GM13976 (cell line): Measurements from ENCODE around the gene UCHL5.

ENCODE experiments used
- DNase-seq: peaks from one replicate; pipeline ENCODE4 v3.0.0; 2012; ENCODE audit warnings: low spot score
- CTCF ChIP-seq: IDR thresholded peaks from 2 replicates; pipeline ENCODE4 v1.5.1; 2012; ENCODE audit warnings: borderline replicate concordance, mild to moderate bottlenecking; ENCODE audit not compliant: insufficient read depth; ENCODE audit errors: extremely low read depth, missing control alignments, control extremely low read depth
- in situ Hi-C: fragments of 300-500 bp; cut with MboI; formaldehyde crosslinking; loops from one replicate; pipeline ENCODE4 v1.12.0; 2022; ENCODE audit warnings: low sequenced_read_pairs, mixed read lengths, inconsistent platforms; ENCODE audit not compliant: unreplicated experiment

UCHL5 gene

GRCh38 chr1:193014400-193014799 is 44.8 kb downstream of the UCHL5 start:
- no peak for TF ChIP-seq CTCF
- in situ Hi-C loops, result loop anchor here (10.0 to 25.0 kb wide), 2 partner anchors 202 to 540 kb away; partner anchors contain the start of gene RGS2
- no peak for DNase-seq

- in situ Hi-C loops, result loop anchor here (10.0 to 25.0 kb wide), 2 partner anchors 201 to 539 kb away; partner anchors contain the start of gene RGS2
- TF ChIP-seq CTCF, result no peak
- no peak for DNase-seq
Measured at GRCh38 chr1:193013707-193014106, 45.5 kb downstream of the UCHL5 start.

GRCh38 chr1:193013005-193013404 is 46.2 kb downstream of the UCHL5 start:
- no peak for TF ChIP-seq CTCF

GRCh38 chr1:193011406-193011805 is 47.8 kb downstream of the UCHL5 start:
- no peak for TF ChIP-seq CTCF
- in situ Hi-C loops, result loop anchor here (10.0 to 25.0 kb wide), 2 partner anchors 199 to 537 kb away; partner anchors contain the start of gene RGS2
- DNase-seq, result no peak

More at GRCh38 chr1:193013005-193013404, 46.2 kb downstream of the UCHL5 start:
- in situ Hi-C loops, result loop anchor here (10.0 to 25.0 kb wide), 2 partner anchors 201 to 538 kb away; partner anchors contain the start of gene RGS2
- no peak for DNase-seq

GRCh38 chr1:193009501-193009900 is 49.7 kb downstream of the UCHL5 start:
- in situ Hi-C loops, result loop anchor here (25.0 kb wide), 1 partner anchor 197 kb away; the partner anchor contains the start of gene RGS2
- no peak for DNase-seq
- no peak for TF ChIP-seq CTCF

GRCh38 chr1:193005785-193006184 is 53.4 kb downstream of the UCHL5 start:
- no peak for DNase-seq
- in situ Hi-C loops, result loop anchor here (25.0 kb wide), 1 partner anchor 193 kb away; the partner anchor contains the start of gene RGS2
- no peak for TF ChIP-seq CTCF

- no peak for DNase-seq
- in situ Hi-C loops, result no loop called here
- TF ChIP-seq CTCF, result no peak
Measured at GRCh38 chr1:192998536-192998935, 60.6 kb downstream of the UCHL5 start.
